Measurements from ENCODE around the gene KCNJ3. TPM values are rescaled to one million over a fixed set of nuclear protein-coding genes. Genes with fewer than 3 reads are reported as not detected.

Gene KCNJ3, protein sequence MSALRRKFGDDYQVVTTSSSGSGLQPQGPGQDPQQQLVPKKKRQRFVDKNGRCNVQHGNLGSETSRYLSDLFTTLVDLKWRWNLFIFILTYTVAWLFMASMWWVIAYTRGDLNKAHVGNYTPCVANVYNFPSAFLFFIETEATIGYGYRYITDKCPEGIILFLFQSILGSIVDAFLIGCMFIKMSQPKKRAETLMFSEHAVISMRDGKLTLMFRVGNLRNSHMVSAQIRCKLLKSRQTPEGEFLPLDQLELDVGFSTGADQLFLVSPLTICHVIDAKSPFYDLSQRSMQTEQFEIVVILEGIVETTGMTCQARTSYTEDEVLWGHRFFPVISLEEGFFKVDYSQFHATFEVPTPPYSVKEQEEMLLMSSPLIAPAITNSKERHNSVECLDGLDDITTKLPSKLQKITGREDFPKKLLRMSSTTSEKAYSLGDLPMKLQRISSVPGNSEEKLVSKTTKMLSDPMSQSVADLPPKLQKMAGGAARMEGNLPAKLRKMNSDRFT
- 13.9 TPM for total RNA-seq

DNA sequence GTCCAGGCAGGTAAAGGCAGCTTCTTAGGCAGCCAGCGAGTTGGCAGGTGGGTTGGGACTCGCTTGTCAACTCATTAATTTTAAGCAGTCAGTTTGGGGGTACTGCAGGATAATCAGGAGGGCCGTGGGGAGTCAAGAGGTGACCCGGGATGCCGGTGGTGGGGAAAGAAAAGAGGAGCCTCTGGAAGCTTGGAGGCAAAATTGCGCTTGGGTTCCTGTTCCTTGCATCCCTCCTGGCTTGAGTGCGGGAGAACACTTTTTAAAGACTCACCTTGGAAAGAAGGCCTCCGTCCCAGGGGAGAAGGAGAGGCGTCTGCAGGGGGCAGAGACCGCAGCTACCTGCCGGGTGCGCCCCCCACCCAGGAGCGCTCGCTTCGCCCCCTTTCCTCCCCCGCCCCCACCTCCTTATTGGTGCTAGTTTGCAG is at the start of gene KCNJ3:
KCNJ3 (plus strand) TSS at position 400 of the 425 bp plus-strand sequence. CDS start 81 bp downstream, outside the sequence.
- FAIRE-seq (no peak), DNase-seq (ENCODE audit: low spot score in 2 of 2) (no peak)

DNA sequence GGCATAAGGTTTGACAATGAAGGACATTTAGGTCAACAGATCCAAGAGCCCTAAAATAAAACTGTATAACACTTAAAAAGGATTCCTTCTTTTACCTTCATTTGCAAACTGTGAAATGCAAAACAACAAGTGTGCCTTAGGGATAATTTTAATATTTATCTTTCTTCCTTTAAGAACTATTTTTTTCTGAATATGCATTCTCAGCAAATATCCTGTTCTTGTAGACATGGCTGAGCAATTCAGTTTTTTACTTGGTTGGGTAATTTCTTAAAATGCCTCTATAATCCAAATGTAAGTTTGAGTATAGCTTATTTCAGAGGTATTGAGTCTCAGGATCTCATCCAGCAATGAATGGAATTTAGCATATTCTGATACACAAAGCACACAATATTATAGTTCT is 43.0 kb upstream of the KCNJ3 start:
- DNase-seq (ENCODE audit: low spot score in 2 of 2) (no peak), FAIRE-seq (no peak)

DNA sequence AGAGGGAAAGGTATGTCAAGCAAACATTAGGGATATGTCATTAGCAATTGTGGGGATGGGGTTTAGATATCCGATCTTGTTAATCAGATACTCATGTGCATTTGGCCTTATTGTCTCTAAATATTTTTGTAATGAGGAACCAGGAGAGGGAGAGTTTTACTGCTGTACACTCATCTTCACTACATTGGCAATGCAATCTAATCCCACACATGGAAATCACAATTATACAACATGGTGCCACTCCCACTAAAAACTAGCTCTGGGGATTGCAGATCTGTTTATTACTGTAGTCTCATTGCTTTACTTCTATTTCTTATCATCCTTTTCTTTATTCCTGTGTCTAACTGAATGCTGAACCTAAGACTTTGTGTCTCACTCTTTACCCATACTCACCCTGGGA is 39.6 kb upstream of the KCNJ3 start:
- DNase-seq (ENCODE audit: low spot score in 2 of 2) (no peak), FAIRE-seq (no peak)

DNA sequence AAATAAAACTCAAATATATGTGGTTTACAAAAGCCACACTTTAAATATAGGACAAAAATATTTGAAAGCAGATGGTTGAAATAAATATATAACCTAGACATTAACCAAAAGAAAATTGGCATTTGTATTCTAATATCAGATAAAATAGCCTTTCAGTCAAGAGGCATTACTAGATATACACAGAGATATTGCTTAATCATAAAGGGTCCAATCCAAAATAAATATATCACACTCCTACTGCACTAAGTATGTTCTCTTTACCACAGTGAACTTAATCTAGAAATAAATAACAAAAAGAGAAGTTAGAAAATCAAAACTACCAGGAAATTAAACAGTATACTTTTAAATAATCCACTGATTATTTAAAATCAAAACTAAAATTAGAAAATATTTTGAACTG is 34.2 kb upstream of the KCNJ3 start:
- no peak for FAIRE-seq

DNA sequence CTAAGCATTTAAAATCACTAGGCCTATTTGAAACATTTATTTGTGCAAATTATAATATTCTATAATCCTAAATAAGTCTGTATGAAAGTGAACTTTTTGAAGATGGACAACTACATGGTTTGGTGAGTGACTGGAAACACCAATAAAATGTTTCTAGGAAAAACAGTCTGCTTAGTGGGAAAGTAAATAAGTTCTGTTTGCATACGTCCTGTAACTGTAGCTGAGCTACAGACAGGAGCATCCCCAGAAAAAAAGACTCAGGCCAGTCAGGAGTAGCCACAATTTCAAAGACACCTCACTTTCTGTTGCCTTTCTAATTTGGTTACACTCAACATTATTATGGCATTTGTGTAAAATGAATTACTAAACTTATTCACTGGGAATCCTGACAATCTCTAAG is 28.4 kb upstream of the KCNJ3 start:
- FAIRE-seq (no peak), DNase-seq (ENCODE audit: low spot score in 2 of 2) (no peak)

More for the DNA sequence above, 34.2 kb upstream of the KCNJ3 start:
- DNase-seq (ENCODE audit: low spot score in 2 of 2) = no peak

DNA sequence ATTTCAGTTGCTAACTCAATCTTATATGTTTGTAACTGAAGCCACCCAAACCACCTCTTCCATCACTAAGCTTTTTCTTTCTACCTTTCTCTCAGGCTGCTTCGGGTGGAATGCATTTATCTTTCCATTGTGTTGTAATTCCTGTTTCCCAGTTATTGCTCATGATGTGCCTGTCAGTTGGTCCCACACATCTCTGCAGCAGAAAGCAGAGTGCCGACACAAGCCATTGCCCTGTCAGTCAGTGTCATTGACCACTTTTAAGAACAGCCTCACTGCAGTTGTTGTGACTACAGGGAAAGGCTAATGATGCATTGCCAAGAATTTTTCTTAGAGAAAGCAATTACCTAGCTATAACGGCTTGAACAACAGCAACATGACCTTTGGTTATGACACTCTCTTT is 24.8 kb upstream of the KCNJ3 start:
- DNase-seq (ENCODE audit: low spot score in 2 of 2) = no peak
- no peak for FAIRE-seq

DNA sequence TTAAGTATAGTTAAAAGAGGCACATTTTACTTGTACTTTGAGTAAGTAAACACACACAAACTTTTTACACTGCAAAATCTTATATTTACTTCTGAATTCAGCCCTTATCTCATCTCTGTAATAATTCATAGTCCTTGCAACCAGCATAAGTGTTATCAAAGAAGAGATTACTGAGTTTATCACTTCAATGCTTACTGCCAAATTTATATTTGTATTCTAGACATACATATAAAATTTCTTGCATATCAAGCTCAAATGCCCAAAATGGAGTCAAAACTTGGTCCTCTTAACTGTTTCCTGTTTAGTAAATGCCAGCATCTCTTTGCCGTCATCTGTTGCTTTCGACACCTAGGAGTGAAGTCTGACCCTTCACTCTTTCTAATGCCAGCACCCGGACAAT is 21.1 kb upstream of the KCNJ3 start:
- FAIRE-seq (no peak), DNase-seq (ENCODE audit: low spot score in 2 of 2) (no peak)

DNA sequence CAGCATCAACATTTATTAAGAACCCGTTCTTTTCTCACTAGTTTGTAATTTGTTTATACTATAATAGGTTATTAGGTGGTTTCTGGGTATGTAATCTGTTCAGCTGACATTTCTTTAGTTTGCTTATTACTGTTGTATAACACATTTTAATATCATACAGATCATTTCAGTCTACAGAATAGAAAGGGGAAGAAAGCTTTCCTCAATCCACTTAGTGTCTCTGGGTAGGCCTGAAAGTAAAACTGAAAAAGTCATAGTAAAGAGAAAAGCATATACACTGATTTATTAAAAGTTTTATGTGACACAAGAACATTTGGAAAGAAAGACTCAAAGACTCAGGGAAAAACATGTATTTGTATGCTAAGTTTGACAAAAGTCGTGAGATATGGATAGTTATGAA is 16.8 kb upstream of the KCNJ3 start:
- no peak for FAIRE-seq
- no peak for DNase-seq (ENCODE audit: low spot score in 2 of 2)

DNA sequence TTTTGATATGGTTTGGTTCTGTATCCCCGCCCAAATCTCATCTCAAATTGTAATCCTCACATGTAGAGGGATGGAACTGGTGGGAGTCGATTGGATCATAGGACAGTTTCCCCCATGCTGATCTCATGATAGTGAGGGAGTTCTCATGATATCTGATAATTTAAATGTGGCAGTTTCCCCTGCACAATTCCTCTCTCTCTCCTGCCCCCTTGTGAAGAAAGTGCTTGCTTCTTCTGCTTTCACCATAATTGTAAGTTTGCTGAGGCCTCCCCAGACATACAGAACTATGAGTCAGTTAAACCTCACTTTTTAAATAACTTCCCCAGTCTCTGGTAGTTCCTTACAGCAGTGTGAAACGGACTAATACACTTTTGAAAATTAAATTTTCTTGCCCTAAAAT is 12.3 kb upstream of the KCNJ3 start:
- no peak for DNase-seq (ENCODE audit: low spot score in 2 of 2)
- no peak for FAIRE-seq

DNA sequence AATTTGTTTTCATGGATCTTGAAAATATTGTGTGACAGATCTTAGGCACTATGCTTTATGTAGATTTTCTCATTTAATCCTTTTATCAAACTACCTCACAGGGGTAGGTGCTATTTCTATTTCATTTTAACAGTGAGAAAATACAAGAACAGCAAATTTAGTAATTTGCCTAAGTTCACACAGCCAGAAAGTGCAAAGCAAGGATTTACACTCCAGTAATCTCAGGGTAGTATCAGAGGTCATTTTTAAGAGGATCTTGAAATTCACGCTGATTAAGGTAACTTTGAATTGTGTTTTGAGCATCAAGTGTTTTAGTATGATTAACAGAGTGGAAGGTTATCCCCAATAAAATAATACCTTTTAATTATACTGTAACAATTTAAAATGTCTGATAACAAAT is 10.1 kb upstream of the KCNJ3 start:
- no peak for FAIRE-seq
- no peak for DNase-seq (ENCODE audit: low spot score in 2 of 2)

DNA sequence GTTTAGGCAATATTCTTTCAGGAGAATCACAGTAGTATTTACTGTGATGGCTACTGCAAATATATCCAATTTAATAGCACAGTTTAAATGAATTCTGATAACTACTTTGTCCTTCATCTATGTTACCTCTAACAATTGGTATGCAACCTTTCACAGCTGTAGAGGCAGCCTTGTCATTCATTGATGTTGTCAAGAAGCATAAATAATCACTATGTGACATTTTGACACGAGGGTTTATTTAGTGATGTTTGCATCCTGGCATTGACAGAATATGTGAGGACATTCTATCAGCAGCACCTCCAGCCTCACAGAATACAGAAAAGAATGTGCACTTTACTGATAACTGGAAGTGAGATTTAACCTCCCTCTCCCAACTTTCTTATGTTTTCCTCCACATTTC is 9.3 kb upstream of the KCNJ3 start:
- DNase-seq (ENCODE audit: low spot score in 2 of 2) (no peak), FAIRE-seq (no peak)

DNA sequence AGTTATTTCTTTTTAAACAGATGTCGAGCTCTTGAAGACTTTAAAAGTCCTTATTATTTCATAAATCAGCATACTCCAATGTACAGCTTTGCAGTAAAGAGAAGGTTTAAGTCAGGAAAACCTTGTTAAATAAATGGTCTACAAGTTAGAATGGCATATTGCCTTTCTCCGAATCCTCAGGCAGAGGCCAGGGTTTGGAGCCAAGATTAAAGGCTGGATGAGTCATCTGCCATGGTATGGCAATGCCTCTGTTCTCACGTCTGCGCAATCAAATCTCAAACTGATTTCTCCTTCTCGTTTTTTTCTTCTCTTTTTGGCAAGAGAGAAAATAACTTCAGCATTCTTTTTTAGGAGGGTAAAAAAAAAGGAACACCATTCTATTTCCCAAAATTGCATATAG is 5.6 kb upstream of the KCNJ3 start:
- no peak for FAIRE-seq

DNA sequence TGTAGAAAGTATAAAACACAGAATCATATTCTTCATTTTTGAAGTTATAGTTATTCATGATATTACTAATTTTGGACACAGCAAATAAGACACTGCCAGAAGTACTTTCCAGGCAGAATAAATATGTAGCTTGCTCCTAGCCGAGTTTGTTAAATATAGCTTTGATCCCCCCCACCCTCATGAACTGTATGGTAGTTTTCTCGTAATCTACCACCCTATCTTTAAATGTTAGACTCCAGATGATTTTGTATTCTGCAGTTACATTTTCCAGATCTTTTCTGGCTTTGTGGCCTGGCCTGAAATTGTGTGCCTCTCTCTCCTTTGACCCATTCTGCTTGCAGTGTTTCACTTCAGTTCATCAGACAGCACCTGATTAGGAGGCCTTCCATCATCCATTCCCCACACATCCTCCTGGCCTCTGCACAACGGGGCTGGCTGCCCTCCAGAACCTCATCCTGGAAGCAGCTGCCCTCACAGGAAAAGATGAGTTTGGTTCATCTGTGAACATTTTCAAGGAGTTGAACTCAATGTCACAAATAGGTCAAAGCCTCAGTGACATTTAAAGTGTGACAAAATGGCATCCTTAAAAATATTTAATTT is 4.7 kb upstream of the KCNJ3 start:
- FAIRE-seq = no peak
- DNase-seq (ENCODE audit: low spot score in 2 of 2) = no peak

More for the DNA sequence above, 5.6 kb upstream of the KCNJ3 start:
- DNase-seq (ENCODE audit: low spot score in 2 of 2) = no peak

DNA sequence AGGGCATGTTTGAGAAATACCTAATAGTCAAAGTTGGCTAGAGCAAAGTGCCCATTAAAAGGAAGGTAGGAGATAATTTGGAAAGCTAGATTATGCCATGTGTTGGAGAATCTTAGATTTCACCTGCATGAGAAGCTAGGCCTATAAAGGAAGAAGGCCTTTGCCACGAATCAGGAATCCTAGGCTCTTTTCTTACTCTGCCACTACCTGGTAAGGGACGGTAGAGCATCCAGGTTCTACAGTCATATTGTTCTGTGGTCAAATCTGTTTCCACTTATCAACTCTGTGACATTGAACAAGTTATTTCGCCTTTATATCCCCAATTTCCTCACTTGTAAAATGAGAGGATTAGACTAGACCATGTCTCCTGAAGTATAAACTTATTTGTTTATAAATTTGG is 3.6 kb upstream of the KCNJ3 start:
- DNase-seq (ENCODE audit: low spot score in 2 of 2) (no peak), FAIRE-seq (no peak)

DNA sequence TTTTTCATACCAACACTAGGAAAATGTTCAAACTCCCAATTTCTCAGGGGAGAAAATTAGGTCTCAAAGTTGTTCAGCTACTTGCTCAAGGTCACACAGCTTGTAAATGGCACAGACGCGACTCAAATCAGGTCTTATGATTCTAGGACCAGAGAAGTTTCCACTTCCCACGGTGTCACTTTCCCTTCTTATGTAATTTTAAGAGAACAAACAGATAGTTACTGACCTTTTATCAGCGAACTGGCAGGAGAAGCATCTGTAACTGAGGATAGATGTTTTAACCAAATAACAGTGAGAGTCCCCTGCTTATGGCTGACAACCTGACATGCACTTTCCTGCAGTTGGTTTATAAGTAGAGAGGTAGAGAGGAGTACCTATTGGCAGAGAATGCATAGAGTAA is 2.1 kb upstream of the KCNJ3 start:
- FAIRE-seq (no peak), DNase-seq (ENCODE audit: low spot score in 2 of 2) (no peak)

DNA sequence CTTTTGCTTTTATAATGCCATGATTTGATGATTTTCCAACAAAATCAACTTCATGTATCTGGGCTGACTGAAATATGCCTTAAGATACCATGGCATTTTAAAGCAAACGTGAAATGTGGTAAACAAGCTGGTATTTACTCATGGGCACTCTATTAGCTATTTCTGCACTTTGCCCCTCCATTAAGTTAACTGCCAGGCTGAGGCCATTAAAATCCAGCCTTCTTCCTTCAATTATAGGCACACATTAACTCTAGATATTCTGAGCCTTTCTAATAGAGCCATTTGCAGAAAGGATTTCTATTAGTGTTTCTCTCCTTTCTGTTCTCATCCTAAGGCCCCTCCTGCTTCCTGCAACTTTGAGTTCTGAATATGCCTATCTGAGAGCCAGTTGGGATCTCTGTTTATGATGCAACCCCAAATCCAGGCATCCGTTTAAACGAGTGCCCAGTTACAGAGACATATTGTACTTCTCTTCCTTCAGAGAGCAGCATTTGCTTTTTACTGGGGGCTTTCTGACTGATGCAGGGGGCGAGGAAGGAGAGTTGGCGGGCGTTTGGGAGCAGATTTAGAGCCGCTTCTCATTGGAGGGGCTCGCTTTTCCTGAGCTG is 1.6 kb upstream of the KCNJ3 start:
- no peak for FAIRE-seq
- DNase-seq (ENCODE audit: low spot score in 2 of 2) = no peak

DNA sequence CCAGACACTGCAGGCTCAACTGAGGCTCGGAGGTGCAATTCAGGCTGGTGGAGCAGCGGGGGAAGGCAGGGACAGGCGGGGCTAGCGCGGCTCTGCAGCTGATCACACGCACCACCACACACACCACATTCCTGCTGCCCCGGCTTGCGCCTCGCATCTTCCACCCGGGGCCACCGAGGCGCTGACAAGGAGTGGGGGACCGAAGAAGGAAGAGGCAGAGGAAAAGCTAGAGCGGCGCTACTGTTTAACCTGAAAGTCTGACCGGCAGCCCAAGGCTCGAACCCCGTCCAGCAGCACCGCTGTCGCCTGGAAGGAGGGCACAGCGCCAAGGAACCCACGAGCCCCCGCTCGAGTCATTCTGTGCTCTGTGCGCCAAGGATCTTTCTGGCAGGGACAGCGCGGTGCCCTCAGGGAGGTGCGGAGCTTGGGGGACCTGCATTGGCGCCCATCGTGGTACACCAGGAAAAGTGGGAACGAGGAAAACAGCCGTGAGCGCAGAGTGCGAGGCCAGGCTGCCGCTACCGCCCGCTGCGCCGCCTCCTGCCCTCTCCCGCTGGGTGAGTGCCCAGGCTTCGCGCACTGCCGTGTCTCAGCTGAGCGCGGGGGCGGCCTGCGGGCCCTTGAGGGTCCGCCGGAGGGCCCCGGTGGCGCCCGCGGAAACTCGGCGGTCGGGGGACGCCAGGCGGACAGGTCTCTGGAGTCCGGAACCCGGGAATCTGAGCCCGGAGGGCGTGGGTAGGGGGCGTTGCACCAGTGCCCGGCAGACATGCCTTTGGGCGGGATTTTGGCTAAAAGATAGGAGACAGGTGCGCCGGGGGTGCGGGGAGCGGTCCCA is 860 bp upstream of the KCNJ3 start:
- DNase-seq (ENCODE audit: low spot score in 2 of 2) = peak in 1 of 2 donors; percentile 18
- no peak for FAIRE-seq

DNA sequence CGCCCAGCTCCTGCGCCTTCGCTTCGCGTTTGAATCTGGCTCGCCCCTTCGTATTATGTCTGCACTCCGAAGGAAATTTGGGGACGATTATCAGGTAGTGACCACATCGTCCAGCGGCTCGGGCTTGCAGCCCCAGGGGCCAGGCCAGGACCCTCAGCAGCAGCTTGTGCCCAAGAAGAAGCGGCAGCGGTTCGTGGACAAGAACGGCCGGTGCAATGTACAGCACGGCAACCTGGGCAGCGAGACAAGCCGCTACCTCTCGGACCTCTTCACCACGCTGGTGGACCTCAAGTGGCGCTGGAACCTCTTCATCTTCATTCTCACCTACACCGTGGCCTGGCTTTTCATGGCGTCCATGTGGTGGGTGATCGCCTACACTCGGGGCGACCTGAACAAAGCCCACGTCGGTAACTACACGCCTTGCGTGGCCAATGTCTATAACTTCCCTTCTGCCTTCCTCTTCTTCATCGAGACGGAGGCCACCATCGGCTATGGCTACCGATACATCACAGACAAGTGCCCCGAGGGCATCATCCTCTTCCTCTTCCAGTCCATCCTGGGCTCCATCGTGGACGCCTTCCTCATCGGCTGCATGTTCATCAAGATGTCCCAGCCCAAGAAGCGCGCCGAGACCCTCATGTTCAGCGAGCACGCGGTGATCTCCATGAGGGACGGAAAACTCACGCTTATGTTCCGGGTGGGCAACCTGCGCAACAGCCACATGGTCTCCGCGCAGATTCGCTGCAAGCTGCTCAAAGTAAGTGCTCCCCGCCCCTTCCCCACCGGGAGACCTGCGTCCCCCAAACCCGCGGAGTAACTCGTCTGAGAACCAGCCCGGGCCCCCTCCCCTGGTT is 453 bp downstream of the KCNJ3 start:
- DNase-seq (ENCODE audit: low spot score in 2 of 2) (no peak), FAIRE-seq (no peak)

DNA sequence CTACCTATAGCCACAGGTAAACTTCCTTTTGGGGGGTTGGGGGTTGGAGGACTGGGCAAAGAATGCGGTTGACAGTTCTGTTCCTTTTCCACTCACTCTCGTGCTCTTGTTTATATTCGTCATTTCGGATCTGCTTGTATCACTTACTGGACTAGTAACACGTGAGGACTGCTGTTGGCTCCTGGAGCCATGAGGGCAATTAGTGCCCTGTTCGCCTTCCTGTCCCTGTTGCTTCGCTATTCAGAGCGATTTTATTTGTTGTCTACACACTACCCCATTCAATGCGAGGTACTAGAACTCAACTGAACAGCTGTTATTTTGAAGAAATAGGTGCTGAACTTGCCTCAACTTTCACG is 1.1 kb downstream of the KCNJ3 start:
- DNase-seq (ENCODE audit: low spot score in 2 of 2) (no peak), FAIRE-seq (no peak)

DNA sequence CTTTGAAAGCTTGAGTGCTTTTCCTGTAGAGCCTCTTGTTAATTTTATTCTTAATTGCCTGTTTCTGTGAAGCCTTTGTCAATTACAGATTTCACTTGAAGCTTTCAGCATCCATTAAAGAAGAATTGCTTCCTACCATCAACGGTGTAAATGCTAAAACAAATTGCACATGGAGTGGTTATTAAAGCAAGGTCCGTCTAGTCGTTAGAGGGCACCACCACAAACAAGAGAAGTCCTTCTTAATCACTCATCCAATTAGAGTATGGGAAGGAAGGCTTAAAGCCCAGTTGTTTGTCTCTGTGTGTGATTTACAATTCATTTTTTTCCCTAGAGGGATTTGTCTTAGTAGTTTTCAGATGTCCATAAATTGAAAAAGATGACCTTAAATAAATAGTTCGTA is 1.6 kb downstream of the KCNJ3 start:
- no peak for FAIRE-seq

More for the DNA sequence above, 1.6 kb downstream of the KCNJ3 start:
- DNase-seq (ENCODE audit: low spot score in 2 of 2) = no peak
